Endodermal cell (in vitro differentiated cells): ENCODE measurements around the gene COL23A1. TPM values are rescaled to one million over a fixed set of nuclear protein-coding genes. Genes with fewer than 3 reads are reported as not detected.

Experiments
- DNase-seq: peaks from one replicate; pipeline ENCODE4 v3.0.0-alpha.2; 2017
- H3K27ac ChIP-seq: 2 replicates; pipeline ENCODE4 v1.5.1; 2013; ENCODE audit warnings: mild to moderate bottlenecking, low read depth, low read length, moderate library complexity
- H3K27me3 ChIP-seq: 2 replicates; pipeline ENCODE4 v1.6.1; 2013; ENCODE audit warnings: mild to moderate bottlenecking, low read length, moderate library complexity; ENCODE audit not compliant: insufficient read depth, control insufficient read depth, poor library complexity, severe bottlenecking
- H3K36me3 ChIP-seq: 2 replicates; pipeline ENCODE4 v1.7.0; 2013; ENCODE audit warnings: mild to moderate bottlenecking, low read length, moderate library complexity; ENCODE audit not compliant: control insufficient read depth, insufficient read depth
- H3K4me1 ChIP-seq: one replicate; pipeline ENCODE4 v1.7.0; 2013; ENCODE audit warnings: low read length; ENCODE audit not compliant: control insufficient read depth, insufficient read depth
- H3K4me3 ChIP-seq: 2 replicates; pipeline ENCODE4 v1.5.1; 2013; ENCODE audit warnings: mild to moderate bottlenecking, low read length, moderate library complexity
- H3K9ac ChIP-seq: 2 replicates; pipeline ENCODE4 v1.6.1; 2013; ENCODE audit warnings: mild to moderate bottlenecking, low read length, moderate library complexity; ENCODE audit not compliant: poor library complexity, severe bottlenecking; ENCODE audit errors: extremely low read depth
- H3K9me3 ChIP-seq: 2 replicates; pipeline ENCODE4 v1.6.1; 2013; ENCODE audit warnings: mild to moderate bottlenecking, low read length, moderate library complexity; ENCODE audit not compliant: control insufficient read depth
- H3K27ac Mint-ChIP-seq: 2 replicates; pipeline ENCODE4 v1.8.0; 2020; ENCODE audit warnings: mixed read lengths
- H3K27me3 Mint-ChIP-seq: 2 replicates; pipeline ENCODE4 v1.8.0; 2021; ENCODE audit warnings: mild to moderate bottlenecking, mixed read lengths; ENCODE audit not compliant: insufficient read depth
- H3K36me3 Mint-ChIP-seq: 2 replicates; pipeline ENCODE4 v1.8.0; 2020; ENCODE audit warnings: low read depth, mixed read lengths
- H3K4me1 Mint-ChIP-seq: 2 replicates; pipeline ENCODE4 v1.8.0; 2020; ENCODE audit warnings: mixed read lengths
- H3K4me3 Mint-ChIP-seq: 2 replicates; pipeline ENCODE4 v1.8.0; 2020; ENCODE audit warnings: mild to moderate bottlenecking, moderate library complexity, mixed read lengths
- H3K9me3 Mint-ChIP-seq: 2 replicates; pipeline ENCODE4 v1.8.0; 2020; ENCODE audit warnings: mild to moderate bottlenecking, mixed read lengths
- CTCF ChIP-seq: fragments of 200-600 bp; sonication (generic); conservative IDR thresholded peaks from 2 replicates; pipeline ENCODE4 v1.5.0; 2021; ENCODE audit warnings: antibody characterized with exemption, mild to moderate bottlenecking
- WGBS, 2 experiments: methylation state at CpG; one replicate each; pipeline versions ENCODE4 v1.1.5 to v1.1.7; 2013; ENCODE audit warnings: missing lambda C conversion rate in 2 of 2, mixed read lengths in 1 of 2; ENCODE audit not compliant: insufficient coverage in 1 of 2, insufficient read length in 1 of 2; 5-methylcytosine and 5-hydroxymethylcytosine counted together
- total RNA-seq, 2 donors: library from RNA; stranded (reverse); fragmentation: NEBNext Ultra II Directional in 1 of 2; extraction: Animal tissue kit (Norgen Biotek cat#: 25700) in 1 of 2; gene quantifications; 2 replicates in 1 of 2; 3 replicates in 1 of 2; pipeline ENCODE4 v1.2.1, GENCODE V29; 2021

Gene COL23A1
- total RNA-seq, 2 donors from 2014 or later: 50.2 to 71.3 TPM

GRCh38 chr5:178208540-178209227 lies 381.5 kb downstream of the COL23A1 start:
- 91 to 100% methylated on average over 1 to 5 of the region's 5 CpGs for WGBS, 2 experiments
- H3K27ac ChIP-seq: no peak overlapping the region
- DNase-seq: peak; percentile 46
- Mint-ChIP-seq H3K36me3 (peaks cover 83% of the 10 kb centered on the region), H3K27ac (peak overlapping the region; percentile 39), H3K4me3 (no peak overlapping the region), H3K9me3 (no peaks in the 10 kb centered on the region), H3K27me3 (no peaks in the 10 kb centered on the region), H3K4me1 (peaks cover 16% of the 10 kb centered on the region)
- H3K9me3 ChIP-seq: no peaks in the 10 kb centered on the region
- TF ChIP-seq CTCF: peak; percentile 61
- H3K4me1 ChIP-seq: no peaks in the 10 kb centered on the region
- H3K27me3 ChIP-seq: no peaks in the 10 kb centered on the region
- no peak overlapping the region for H3K4me3 ChIP-seq
- no peak overlapping the region for H3K9ac ChIP-seq
- H3K36me3 ChIP-seq: peaks cover 84% of the 10 kb centered on the region

GRCh38 chr5:178207917-178208280 lies 382.3 kb downstream of the COL23A1 start:
- Histone ChIP-seq H3K27ac (no peak overlapping the region), H3K9ac (no peak overlapping the region), H3K36me3 (peaks cover 76% of the 10 kb centered on the region), H3K9me3 (no peaks in the 10 kb centered on the region), H3K27me3 (no peaks in the 10 kb centered on the region), H3K4me1 (no peaks in the 10 kb centered on the region), H3K4me3 (peak overlapping the region; percentile 5)
- no peak for TF ChIP-seq CTCF
- DNase-seq: peak; percentile 28
- Mint-ChIP-seq H3K9me3 (no peaks in the 10 kb centered on the region), H3K27me3 (no peaks in the 10 kb centered on the region), H3K27ac (no peak overlapping the region), H3K4me1 (peaks cover 16% of the 10 kb centered on the region), H3K36me3 (peaks cover 77% of the 10 kb centered on the region), H3K4me3 (peak overlapping the region; percentile 91)
- 100% methylated on average over 1 of the region's 1 CpG for WGBS, 2 experiments

- no peak overlapping the region for H3K9ac ChIP-seq
- Mint-ChIP-seq H3K36me3 (peaks cover 71% of the 10 kb centered on the region), H3K4me1 (peaks cover 16% of the 10 kb centered on the region), H3K27me3 (no peaks in the 10 kb centered on the region), H3K27ac (peak overlapping the region; percentile 76), H3K4me3 (peak overlapping the region; percentile 91), H3K9me3 (no peaks in the 10 kb centered on the region)
- no peaks in the 10 kb centered on the region for H3K9me3 ChIP-seq
- DNase-seq: peak; percentile 56
- WGBS, 2 experiments: 93 to 94% methylated on average over 3 to 5 of the region's 5 CpGs
- H3K36me3 ChIP-seq: peaks cover 71% of the 10 kb centered on the region
- no peak for TF ChIP-seq CTCF
- no peaks in the 10 kb centered on the region for H3K4me1 ChIP-seq
- H3K4me3 ChIP-seq: peak overlapping the region; percentile 98
- no peak overlapping the region for H3K27ac ChIP-seq
- no peaks in the 10 kb centered on the region for H3K27me3 ChIP-seq
Measured at GRCh38 chr5:178207183-178207916, 382.8 kb downstream of the COL23A1 start.
